Mesendoderm (in vitro differentiated cells): ENCODE measurements around the gene SPDYE1.
"Not testable (repeated sequence)": the region's sequence is repeated elsewhere in the genome, so short reads cannot be mapped to it uniquely, and the experiment has no call there.

Experiments
- DNase-seq: peaks from one replicate; pipeline ENCODE4 v3.0.0; 2013
- H2AK5ac ChIP-seq: 2 replicates; pipeline ENCODE4 v1.6.1; 2013; ENCODE audit warnings: low read length, inconsistent platforms
- H2BK120ac ChIP-seq: 2 replicates; pipeline ENCODE4 v1.6.1; 2013; ENCODE audit warnings: low read depth, mild to moderate bottlenecking, low read length, moderate library complexity, mixed read lengths
- H2BK15ac ChIP-seq: replicated peaks from 2 replicates; pipeline ENCODE4 v1.6.1; 2013; ENCODE audit warnings: low read depth, mild to moderate bottlenecking, moderate library complexity
- H2BK5ac ChIP-seq: 2 replicates; pipeline ENCODE4 v1.6.1; 2013; ENCODE audit warnings: low read length, inconsistent platforms
- H3K18ac ChIP-seq: 2 replicates; pipeline ENCODE4 v1.6.1; 2013; ENCODE audit warnings: mild to moderate bottlenecking, low read length, mixed read lengths
- H3K23ac ChIP-seq: one replicate; pipeline ENCODE4 v1.6.1; 2013; ENCODE audit warnings: low read length
- H3K27ac ChIP-seq: 2 replicates; pipeline ENCODE4 v1.5.1; 2013; ENCODE audit warnings: low read depth, mild to moderate bottlenecking, inconsistent platforms, low read length, moderate library complexity
- H3K27me3 ChIP-seq: 2 replicates; pipeline ENCODE4 v1.6.1; 2013; ENCODE audit warnings: low read length, control low read depth, mild to moderate bottlenecking, inconsistent platforms; ENCODE audit not compliant: insufficient read depth, poor library complexity
- H3K36me3 ChIP-seq: 2 replicates; pipeline ENCODE4 v1.6.1; 2013; ENCODE audit warnings: low read length, inconsistent platforms; ENCODE audit not compliant: control insufficient read depth, insufficient read depth
- H3K4ac ChIP-seq: one replicate; pipeline ENCODE4 v1.6.1; 2013; ENCODE audit warnings: low read depth, mild to moderate bottlenecking, low read length, moderate library complexity
- H3K4me1 ChIP-seq: 2 replicates; pipeline ENCODE4 v1.6.1; 2013; ENCODE audit warnings: low read depth, low read length, inconsistent platforms; ENCODE audit not compliant: control insufficient read depth
- H3K4me2 ChIP-seq: 2 replicates; pipeline ENCODE4 v1.6.1; 2013; ENCODE audit warnings: low read length
- H3K4me3 ChIP-seq: 2 replicates; pipeline ENCODE4 v1.5.1; 2013; ENCODE audit warnings: mild to moderate bottlenecking, low read length
- H3K56ac ChIP-seq: one replicate; pipeline ENCODE4 v1.6.1; 2013; ENCODE audit warnings: low read length
- H3K79me1 ChIP-seq: 2 replicates; pipeline ENCODE4 v1.6.1; 2013; ENCODE audit warnings: low read length, inconsistent platforms
- H3K79me2 ChIP-seq: 2 replicates; pipeline ENCODE4 v1.6.1; 2013; ENCODE audit warnings: mild to moderate bottlenecking, low read length; ENCODE audit not compliant: control insufficient read depth, insufficient read depth
- H3K9ac ChIP-seq: 2 replicates; pipeline ENCODE4 v1.6.1; 2013; ENCODE audit warnings: low read length, inconsistent platforms
- H4K5ac ChIP-seq: one replicate; pipeline ENCODE4 v1.6.1; 2013; ENCODE audit warnings: low read length
- H4K8ac ChIP-seq: one replicate; pipeline ENCODE4 v1.6.1; 2013; ENCODE audit warnings: low read depth, mild to moderate bottlenecking, control low read depth, low read length, moderate library complexity
- WGBS: extraction: QIAGEN DNeasy Blood & Tissue Kit; methylation state at CpG from one replicate; pipeline ENCODE4 v1.1.7; 2013; ENCODE audit warnings: low lambda C conversion rate, missing lambda C conversion rate; ENCODE audit not compliant: insufficient coverage; ENCODE audit errors: extremely low coverage; 5-methylcytosine and 5-hydroxymethylcytosine counted together

Gene SPDYE1

DNA sequence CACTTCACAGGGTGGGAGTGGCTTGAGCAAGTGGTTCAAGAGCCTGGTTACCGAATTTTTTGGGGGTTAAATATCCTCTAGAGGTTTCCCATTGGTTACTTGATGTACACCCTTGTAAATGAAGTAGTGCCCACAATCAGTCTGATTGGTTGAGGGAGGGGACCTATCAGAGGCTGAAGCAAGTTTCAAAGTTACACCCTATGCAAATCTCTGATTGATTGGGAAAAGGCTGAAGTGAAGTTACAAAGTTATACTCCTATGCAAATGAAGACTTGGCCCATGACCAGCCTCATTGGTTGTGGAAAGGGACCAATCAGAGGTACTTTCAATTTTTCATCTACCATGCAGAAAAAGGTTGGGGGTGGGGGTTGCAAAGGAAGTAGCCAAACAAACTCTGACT, 36.8 kb upstream of the SPDYE1 start:
- Histone ChIP-seq H3K4me2 (no peak overlapping the region), H3K79me2 (no peaks in the 10 kb centered on the region), H4K5ac (no peak overlapping the region), H3K18ac (no peak overlapping the region), H2AK5ac (no peak overlapping the region), H3K23ac (no peak overlapping the region), H3K36me3 (no peaks in the 10 kb centered on the region), H3K27ac (no peak overlapping the region), H3K9ac (no peak overlapping the region), H3K4me1 (no peaks in the 10 kb centered on the region), H3K56ac (no peak overlapping the region), H3K4ac (no peak overlapping the region), H3K27me3 (no peaks in the 10 kb centered on the region), H2BK120ac (no peak overlapping the region), H4K8ac (no peak overlapping the region), H2BK15ac (no peak overlapping the region), H2BK5ac (no peak overlapping the region), H3K79me1 (no peaks in the 10 kb centered on the region), H3K4me3 (no peak overlapping the region)
- DNase-seq, result no peak
- WGBS, result no CpG with 5 or more reads among the region's 1 CpG

DNA sequence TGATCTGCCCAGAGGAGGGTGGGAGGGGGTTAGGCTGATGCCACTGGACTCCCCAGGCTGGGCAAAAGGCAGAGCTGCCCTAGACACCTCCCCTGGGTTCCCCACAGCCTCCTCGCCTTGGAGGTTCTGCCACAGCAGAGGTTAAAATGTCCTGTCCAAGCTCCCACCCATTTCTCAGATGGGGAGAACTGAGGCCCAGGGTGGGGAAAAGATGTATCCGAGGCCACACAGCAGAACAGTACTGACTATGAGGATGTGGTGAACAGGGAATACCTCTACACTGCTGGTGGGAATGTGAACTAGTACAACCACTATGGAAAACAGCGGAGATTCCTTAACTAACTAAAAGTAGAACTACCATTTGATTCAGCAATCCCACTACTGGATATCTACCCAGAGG, 31.3 kb upstream of the SPDYE1 start:
- no CpG with 5 or more reads among the region's 3 CpGs for WGBS

GRCh38 chr7:43968172-43969040, 29.3 kb upstream of the SPDYE1 start:
- H2BK15ac ChIP-seq, H3K9ac ChIP-seq, H3K23ac ChIP-seq, H3K4me2 ChIP-seq, H2BK120ac ChIP-seq, H3K4me1 ChIP-seq, H3K79me1 ChIP-seq, H3K27me3 ChIP-seq, H3K79me2 ChIP-seq, H3K27ac ChIP-seq, H3K18ac ChIP-seq, H3K4ac ChIP-seq, H3K4me3 ChIP-seq, H4K5ac ChIP-seq, H2BK5ac ChIP-seq, DNase-seq, H3K56ac ChIP-seq, H4K8ac ChIP-seq, H2AK5ac ChIP-seq, H3K36me3 ChIP-seq: not testable (repeated sequence)
- no CpG with 5 or more reads among the region's 20 CpGs for WGBS

More for the DNA sequence above, 31.3 kb upstream of the SPDYE1 start:
- H2BK15ac ChIP-seq, H3K27me3 ChIP-seq, H2AK5ac ChIP-seq, H2BK5ac ChIP-seq, DNase-seq, H4K8ac ChIP-seq, H3K79me2 ChIP-seq, H3K9ac ChIP-seq, H3K4me2 ChIP-seq, H3K56ac ChIP-seq, H3K79me1 ChIP-seq, H4K5ac ChIP-seq, H3K23ac ChIP-seq, H3K27ac ChIP-seq, H3K4me1 ChIP-seq, H3K18ac ChIP-seq, H3K4me3 ChIP-seq, H3K4ac ChIP-seq, H2BK120ac ChIP-seq, H3K36me3 ChIP-seq: not testable (repeated sequence)

- not testable (repeated sequence) for H2AK5ac ChIP-seq, H3K27me3 ChIP-seq, H3K4me3 ChIP-seq, H4K8ac ChIP-seq, H3K27ac ChIP-seq, H3K79me2 ChIP-seq, H3K23ac ChIP-seq, H2BK120ac ChIP-seq, H2BK15ac ChIP-seq, H2BK5ac ChIP-seq, H3K4ac ChIP-seq, H3K18ac ChIP-seq, H3K56ac ChIP-seq, H3K9ac ChIP-seq, H3K4me1 ChIP-seq, H3K4me2 ChIP-seq, H4K5ac ChIP-seq, DNase-seq, H3K36me3 ChIP-seq, H3K79me1 ChIP-seq
- no CpG with 5 or more reads among the region's 11 CpGs for WGBS
Measured at GRCh38 chr7:43969586-43969985, 28.1 kb upstream of the SPDYE1 start.

DNA sequence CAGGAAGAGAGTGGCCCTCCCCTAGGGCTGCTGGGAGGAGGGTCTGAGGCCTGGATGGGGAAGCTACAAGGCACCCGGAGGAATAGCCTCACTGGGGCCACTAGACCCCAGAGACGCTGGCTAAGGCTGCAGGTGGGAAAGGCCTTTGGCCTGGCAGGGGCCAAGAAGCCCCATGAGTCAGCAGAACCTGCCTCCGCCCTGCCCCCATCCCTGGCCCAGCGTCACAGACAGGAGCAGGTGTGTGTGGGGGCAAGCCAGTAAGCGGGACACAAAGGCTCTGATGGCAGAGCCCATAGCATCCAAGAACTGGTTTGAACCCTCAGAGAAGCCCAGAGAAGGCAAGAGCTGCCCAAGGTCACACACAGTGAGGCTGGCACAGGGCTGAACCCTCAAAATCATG, 27.0 kb upstream of the SPDYE1 start:
- H3K23ac ChIP-seq, H3K27me3 ChIP-seq, H3K4me1 ChIP-seq, H3K18ac ChIP-seq, H2BK15ac ChIP-seq, H3K79me2 ChIP-seq, DNase-seq, H3K36me3 ChIP-seq, H4K5ac ChIP-seq, H3K4me3 ChIP-seq, H3K56ac ChIP-seq, H4K8ac ChIP-seq, H3K79me1 ChIP-seq, H2BK120ac ChIP-seq, H3K27ac ChIP-seq, H2BK5ac ChIP-seq, H3K4ac ChIP-seq, H3K4me2 ChIP-seq, H3K9ac ChIP-seq, H2AK5ac ChIP-seq: not testable (repeated sequence)
- no CpG with 5 or more reads among the region's 5 CpGs for WGBS
